OCI-LY1 (cell line): ENCODE data around the gene PDE4D.

Source experiments
- EZH2 ChIP-seq: fragments of 200-600 bp; sonication (generic), shearing (Covaris generic); IDR thresholded peaks from 2 replicates; pipeline ENCODE4 v1.8.0; 2017; ENCODE audit warnings: borderline replicate concordance, mixed run types, mild to moderate bottlenecking, antibody characterized with exemption, low read length, moderate library complexity, mixed read lengths
- TF ChIP-seq, protein P1 (sequence below): fragments of 200-600 bp; sonication (generic), shearing (Covaris generic); IDR thresholded peaks from 2 replicates; pipeline ENCODE4 v1.5.1; 2017; ENCODE audit warnings: mild to moderate bottlenecking, antibody characterized with exemption, low read length, moderate library complexity, mixed read lengths

- TF ChIP-seq, protein P1, sequence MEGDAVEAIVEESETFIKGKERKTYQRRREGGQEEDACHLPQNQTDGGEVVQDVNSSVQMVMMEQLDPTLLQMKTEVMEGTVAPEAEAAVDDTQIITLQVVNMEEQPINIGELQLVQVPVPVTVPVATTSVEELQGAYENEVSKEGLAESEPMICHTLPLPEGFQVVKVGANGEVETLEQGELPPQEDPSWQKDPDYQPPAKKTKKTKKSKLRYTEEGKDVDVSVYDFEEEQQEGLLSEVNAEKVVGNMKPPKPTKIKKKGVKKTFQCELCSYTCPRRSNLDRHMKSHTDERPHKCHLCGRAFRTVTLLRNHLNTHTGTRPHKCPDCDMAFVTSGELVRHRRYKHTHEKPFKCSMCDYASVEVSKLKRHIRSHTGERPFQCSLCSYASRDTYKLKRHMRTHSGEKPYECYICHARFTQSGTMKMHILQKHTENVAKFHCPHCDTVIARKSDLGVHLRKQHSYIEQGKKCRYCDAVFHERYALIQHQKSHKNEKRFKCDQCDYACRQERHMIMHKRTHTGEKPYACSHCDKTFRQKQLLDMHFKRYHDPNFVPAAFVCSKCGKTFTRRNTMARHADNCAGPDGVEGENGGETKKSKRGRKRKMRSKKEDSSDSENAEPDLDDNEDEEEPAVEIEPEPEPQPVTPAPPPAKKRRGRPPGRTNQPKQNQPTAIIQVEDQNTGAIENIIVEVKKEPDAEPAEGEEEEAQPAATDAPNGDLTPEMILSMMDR: no peak
- TF ChIP-seq EZH2: no peak
These were observed 753.8 kb downstream of the PDE4D start for GRCh38 chr5:59139695-59140094.
